NCI-H774 (cell line): ENCODE data around the gene EAF1.
"Not testable (repeated sequence)": the region's sequence is repeated elsewhere in the genome, so short reads cannot be mapped to it uniquely, and the experiment has no call there.

Experiments used
- DNase-seq: peaks from one replicate; lab custom pipeline; 2025; lab: John Stamatoyannopoulos, UW

EAF1 gene

GRCh38 chr3:15405448-15406050, 21.8 kb upstream of the EAF1 start:
- no peak for DNase-seq

GRCh38 chr3:15409239-15409638, 18.2 kb upstream of the EAF1 start:
- no peak for DNase-seq

- DNase-seq: no peak
These were observed 17.6 kb upstream of the EAF1 start for GRCh38 chr3:15409774-15410173.

GRCh38 chr3:15410966-15411365, 16.4 kb upstream of the EAF1 start:
- not testable (repeated sequence) for DNase-seq

GRCh38 chr3:15420871-15421270, 6.5 kb upstream of the EAF1 start:
- no peak for DNase-seq

DNA sequence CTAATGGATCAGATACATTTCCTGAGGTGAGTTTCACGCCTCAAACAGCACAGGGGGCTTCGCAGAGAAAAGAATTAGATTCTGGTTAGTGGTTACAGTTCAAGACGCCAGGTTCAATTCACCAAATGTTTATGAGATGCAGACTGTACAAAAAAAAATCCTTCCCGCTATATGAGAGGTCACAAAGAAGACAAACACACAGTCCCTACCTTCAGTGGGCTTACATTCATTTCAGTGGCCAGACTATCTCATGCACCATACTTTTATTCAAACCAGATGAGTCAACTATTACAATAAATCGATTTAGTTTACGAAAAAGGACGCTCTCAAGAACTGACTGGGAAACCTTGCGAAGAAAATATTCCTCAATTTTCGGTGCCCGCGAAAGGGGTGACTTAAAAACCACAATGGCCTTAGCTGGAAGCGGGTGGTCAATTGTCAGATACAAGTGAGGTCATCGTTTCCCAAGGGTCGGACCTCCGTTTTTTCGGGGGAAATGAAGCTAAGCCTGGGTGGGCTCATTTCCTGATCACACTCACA, 749 bp upstream of the EAF1 start:
- no peak for DNase-seq

- no peak for DNase-seq
These were observed 583 bp downstream of the EAF1 start for GRCh38 chr3:15427981-15428380.

GRCh38 chr3:15428539-15428938, 1.1 kb downstream of the EAF1 start:
- no peak for DNase-seq

DNA sequence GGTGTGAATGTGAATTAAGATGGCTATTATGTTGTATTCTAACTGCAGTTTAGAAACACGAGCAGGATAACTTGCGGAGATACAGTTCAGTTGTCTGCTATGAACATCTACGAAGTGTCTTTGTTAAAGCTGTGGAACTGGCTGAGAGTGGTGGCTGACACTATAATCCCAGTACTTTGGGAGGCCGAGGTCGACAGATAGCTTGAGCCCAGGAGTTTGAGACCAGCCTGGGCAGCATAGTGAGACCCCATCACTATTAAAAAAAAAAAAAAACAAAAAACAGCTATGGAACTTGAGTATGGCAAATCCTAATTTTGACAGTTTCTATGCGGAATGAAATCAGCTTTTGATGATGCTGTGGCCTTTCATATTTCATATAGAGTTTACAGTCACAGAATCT, 1.7 kb downstream of the EAF1 start:
- DNase-seq: no peak

- DNase-seq: no peak
These were observed 3.2 kb downstream of the EAF1 start for GRCh38 chr3:15430624-15431023.

- no peak for DNase-seq
These were observed 3.9 kb downstream of the EAF1 start for GRCh38 chr3:15431256-15431837.

DNA sequence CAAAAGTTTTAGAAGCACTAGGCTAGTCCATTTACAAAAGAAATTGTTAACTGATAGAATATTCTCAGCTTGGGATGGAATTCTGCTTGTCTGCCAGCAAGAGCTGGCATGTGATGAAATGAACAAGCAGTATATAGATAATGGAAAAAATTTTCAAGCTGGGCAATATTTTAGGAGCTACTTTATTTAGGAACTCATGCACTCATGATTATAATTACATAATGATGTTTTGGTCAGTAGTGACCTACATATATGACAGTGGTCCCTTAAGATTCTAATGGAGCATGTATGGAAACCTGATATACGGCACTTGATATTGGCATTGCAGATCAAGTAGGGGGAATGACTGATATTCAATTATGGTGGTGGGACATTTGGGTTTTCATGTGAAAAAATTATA, 6.1 kb downstream of the EAF1 start:
- no peak for DNase-seq

DNA sequence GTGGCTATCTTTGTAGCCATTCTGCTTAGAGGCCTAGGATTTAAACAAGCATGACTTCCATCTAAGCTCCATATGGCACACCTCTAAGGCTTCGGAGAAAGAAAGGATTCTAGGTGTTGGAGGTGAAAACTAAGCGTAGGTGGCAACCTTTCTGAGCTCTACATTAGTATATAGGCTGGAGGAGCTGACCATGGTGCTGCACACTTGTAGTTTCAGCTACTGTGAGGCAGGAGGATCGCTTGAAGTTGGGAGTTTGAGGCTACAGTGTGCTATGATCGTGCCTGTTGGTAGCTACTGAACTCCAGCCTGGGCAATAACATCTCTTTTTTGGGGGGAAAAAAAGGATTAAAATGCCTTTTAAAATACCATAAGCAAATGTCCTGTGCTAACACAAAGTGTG, 7.4 kb downstream of the EAF1 start:
- no peak for DNase-seq

- DNase-seq: no peak
These were observed 8.8 kb downstream of the EAF1 start for GRCh38 chr3:15436246-15436645.

DNA sequence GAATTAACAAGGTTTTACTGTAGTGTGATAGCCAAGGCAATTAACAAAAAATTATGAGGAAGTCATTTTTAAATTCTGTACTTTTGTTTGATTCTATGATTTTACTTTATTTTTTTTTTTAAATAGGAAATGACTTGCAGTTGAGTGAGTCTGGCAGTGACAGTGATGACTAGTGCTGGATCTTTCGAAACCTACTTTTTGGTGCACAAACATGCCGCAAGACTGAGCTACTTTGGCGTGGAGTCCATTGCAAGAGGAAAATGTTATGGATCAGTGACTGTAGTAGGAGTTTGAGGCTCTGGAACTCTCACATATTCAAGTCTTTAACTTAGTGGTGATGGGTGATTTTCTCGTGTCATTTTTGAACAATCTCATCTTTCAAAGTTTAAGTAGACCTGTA, 11.6 kb downstream of the EAF1 start:
- DNase-seq: no peak

- DNase-seq: no peak
These were observed 12.1 kb downstream of the EAF1 start for GRCh38 chr3:15439476-15439875.

DNA sequence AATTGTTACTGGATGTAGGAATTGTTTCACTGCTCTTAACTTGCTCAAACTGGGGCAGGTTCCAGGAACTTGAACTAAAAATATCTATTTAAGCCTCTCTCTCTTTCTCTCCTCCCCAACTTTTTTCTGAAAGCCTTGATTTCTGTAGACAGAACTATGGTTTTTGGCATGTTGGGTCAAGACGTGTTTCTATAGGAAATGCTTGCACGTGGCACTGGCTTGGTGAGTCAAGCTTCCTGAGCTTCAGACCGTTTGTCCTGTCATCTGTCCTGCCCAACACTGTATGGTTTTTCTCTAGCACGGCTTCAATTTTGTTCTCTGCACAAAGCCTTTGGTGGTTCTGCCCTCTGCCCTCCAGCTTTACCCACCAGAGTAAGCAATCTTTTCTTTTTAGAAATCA, 13.5 kb downstream of the EAF1 start:
- DNase-seq: no peak

- DNase-seq: no peak
These were observed 16.6 kb downstream of the EAF1 start for GRCh38 chr3:15443826-15444524.

- no peak for DNase-seq
These were observed 22.3 kb downstream of the EAF1 start for GRCh38 chr3:15449489-15450224.

DNA sequence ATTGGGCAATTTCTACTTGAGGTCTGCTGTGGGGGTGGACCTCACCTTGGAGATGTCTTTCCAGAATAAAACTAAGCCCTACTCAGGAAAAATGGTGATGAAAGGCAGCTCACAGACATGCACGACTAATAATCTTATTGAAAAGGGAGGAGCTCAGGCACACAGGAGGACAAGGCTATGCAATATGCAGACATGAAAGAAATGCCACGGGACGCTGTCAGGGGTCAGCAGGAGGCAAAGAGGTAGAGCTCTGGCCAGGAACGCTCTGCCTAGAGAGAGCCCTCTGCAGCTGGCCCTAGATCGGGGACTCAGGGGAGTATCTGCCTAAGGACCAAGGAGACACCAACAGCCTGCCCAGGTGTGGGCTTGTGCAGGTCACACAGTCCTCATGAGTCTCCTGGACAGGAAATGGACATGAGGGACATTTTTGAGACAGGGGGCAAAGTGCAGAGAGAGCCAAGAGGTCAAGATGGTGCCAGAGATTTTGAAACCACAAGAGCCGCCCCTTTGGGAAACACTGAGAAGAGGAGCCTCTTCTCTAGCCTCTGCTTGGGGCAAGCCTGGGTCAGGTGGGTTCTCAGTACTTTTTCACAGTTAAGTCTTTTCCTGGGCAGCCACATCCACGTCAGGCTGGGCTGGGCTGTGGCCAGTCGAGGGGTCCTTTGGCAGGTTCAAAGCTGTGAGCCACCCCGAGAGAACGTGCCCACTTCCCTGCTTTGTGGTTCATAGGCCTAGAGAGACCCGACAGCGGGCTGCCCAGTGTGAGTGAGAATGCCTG, 23.2 kb downstream of the EAF1 start:
- no peak for DNase-seq

DNA sequence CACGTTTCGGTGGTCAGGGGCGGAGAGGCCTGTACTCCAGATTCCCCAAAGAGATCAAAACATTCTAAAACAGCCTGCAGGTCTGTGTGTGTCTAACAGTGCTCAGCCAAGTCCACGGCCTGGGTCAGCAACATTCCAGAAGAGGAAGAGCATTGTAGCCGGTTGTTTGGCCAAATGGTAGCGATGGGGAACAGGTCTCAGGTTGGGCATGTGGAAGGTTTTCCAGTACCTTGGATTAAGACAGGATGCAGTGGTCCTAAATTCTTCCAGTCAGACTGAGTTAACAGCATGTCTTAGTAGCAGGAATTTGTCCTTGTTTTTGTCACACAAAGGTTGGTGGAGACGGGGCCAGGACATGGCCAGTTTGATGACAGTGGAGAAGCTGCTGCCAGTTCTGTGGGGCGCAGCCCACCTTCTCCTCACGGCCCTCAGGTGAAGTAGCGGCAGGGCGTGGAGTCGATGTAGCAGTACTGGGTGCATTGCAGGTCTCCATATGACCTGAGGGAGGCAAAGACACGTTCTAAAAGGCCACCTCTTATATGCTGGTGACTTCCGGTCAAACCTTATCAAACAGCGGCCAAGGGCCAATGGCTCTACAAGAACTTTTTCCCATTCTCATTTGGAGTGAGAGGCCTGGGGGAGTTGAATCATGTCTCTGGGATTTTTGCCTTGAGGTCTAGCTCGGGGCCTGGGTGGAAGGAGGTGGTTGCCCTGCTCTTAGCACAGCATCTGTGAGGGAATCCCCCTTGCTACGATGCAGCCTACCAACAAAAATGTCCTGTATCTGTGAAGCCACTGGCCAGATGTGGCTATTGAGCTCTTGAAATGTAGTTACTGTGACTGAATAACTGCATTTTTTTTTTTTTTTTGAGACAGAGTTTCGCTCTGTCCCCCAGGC, 24.1 kb downstream of the EAF1 start:
- DNase-seq: no peak
